Ramos (cell line): ENCODE measurements around the gene HOXC6.

Experiments used
- in situ Hi-C: fragments of 300-500 bp; cut with MboI; formaldehyde crosslinking; loops from one replicate; pipeline ENCODE4 v1.14.3; 2022; ENCODE audit warnings: low sequenced_read_pairs; ENCODE audit not compliant: unreplicated experiment

The HOXC6 gene

GRCh38 chr12:54050482-54050810, 22.2 kb downstream of the HOXC6 start:
- in situ Hi-C loops = no loop called here

GRCh38 chr12:54051026-54051842, 23.0 kb downstream of the HOXC6 start:
- in situ Hi-C loops = no loop called here

- in situ Hi-C loops = no loop called here
Measured at GRCh38 chr12:54051874-54052437, 23.7 kb downstream of the HOXC6 start.

- in situ Hi-C loops = no loop called here
Measured at GRCh38 chr12:54052438-54053002, 24.3 kb downstream of the HOXC6 start.

GRCh38 chr12:54053003-54053750, 24.9 kb downstream of the HOXC6 start:
- in situ Hi-C loops = no loop called here

GRCh38 chr12:54053751-54054741, 25.8 kb downstream of the HOXC6 start, which contains the start of gene HOXC4:
TSS of gene HOXC4 (plus strand) at chr12:54053835. CDS start at chr12:54053923, 88 bp downstream.
- in situ Hi-C loops = no loop called here

GRCh38 chr12:54054742-54055194, 26.5 kb downstream of the HOXC6 start:
- in situ Hi-C loops = no loop called here

- in situ Hi-C loops = no loop called here
Measured at GRCh38 chr12:54055552-54055951, 27.3 kb downstream of the HOXC6 start.

GRCh38 chr12:54056110-54056509, 27.9 kb downstream of the HOXC6 start:
- in situ Hi-C loops = no loop called here

- in situ Hi-C loops = no loop called here
Measured at GRCh38 chr12:54058128-54058768, 30.0 kb downstream of the HOXC6 start.

GRCh38 chr12:54059668-54060067, 31.4 kb downstream of the HOXC6 start:
- in situ Hi-C loops = no loop called here

- in situ Hi-C loops = no loop called here
Measured at GRCh38 chr12:54060174-54060974, 32.1 kb downstream of the HOXC6 start.

GRCh38 chr12:54060975-54061778, 32.9 kb downstream of the HOXC6 start:
- in situ Hi-C loops = no loop called here

GRCh38 chr12:54065677-54066076, 37.4 kb downstream of the HOXC6 start:
- in situ Hi-C loops = no loop called here

- in situ Hi-C loops = no loop called here
Measured at GRCh38 chr12:54066408-54066807, 38.2 kb downstream of the HOXC6 start.

GRCh38 chr12:54068418-54069070, 40.3 kb downstream of the HOXC6 start:
- in situ Hi-C loops = no loop called here

- in situ Hi-C loops = no loop called here
Measured at GRCh38 chr12:54071942-54072341, 43.7 kb downstream of the HOXC6 start.
